GM12801 (cell line): ENCODE results near the gene AP5M1.

Experiments used
- CTCF ChIP-seq: IDR thresholded peaks from one replicate; pipeline ENCODE4 v1.5.1; 2011; ENCODE audit warnings: control low read depth; ENCODE audit not compliant: insufficient read length; ENCODE audit errors: extremely low read depth

AP5M1 gene

GRCh38 chr14:57268161-57269069, at the start of gene AP5M1, which contains the start of gene EXOC5:
Gene AP5M1, plus strand, starts transcription at chr14:57268971. Its CDS starts 344 bp downstream, at chr14:57269315.
Gene EXOC5, minus strand, starts transcription at chr14:57268905. Its CDS starts 257 bp downstream, at chr14:57268648.
- TF ChIP-seq CTCF, result no peak

GRCh38 chr14:57221931-57222330, 46.8 kb upstream of the AP5M1 start:
- TF ChIP-seq CTCF, result no peak

- no peak for TF ChIP-seq CTCF
Measured at GRCh38 chr14:57227083-57227482, 41.7 kb upstream of the AP5M1 start.

GRCh38 chr14:57232006-57232405, 36.8 kb upstream of the AP5M1 start:
- TF ChIP-seq CTCF, result no peak

- TF ChIP-seq CTCF, result no peak
Measured at GRCh38 chr14:57243320-57243719, 25.5 kb upstream of the AP5M1 start.

- no peak for TF ChIP-seq CTCF
Measured at GRCh38 chr14:57244106-57244505, 24.7 kb upstream of the AP5M1 start.

- no peak for TF ChIP-seq CTCF
Measured at GRCh38 chr14:57245941-57246340, 22.8 kb upstream of the AP5M1 start.
